GM12865 (cell line): Measurements from ENCODE around the gene TSC1.

Experiments used
- DNase-seq: peaks from one replicate; pipeline ENCODE4 v3.0.0; 2010; ENCODE audit warnings: low read depth
- H3K4me3 ChIP-seq: 2 replicates; pipeline ENCODE4 v1.5.1; 2011; ENCODE audit warnings: mild to moderate bottlenecking, low read depth, low read length, control low read depth
- TF ChIP-seq, protein P1 (sequence below): IDR thresholded peaks from 2 replicates; pipeline ENCODE4 v1.5.1; 2011; ENCODE audit warnings: low read length, control low read depth, low read depth, inconsistent platforms; ENCODE audit not compliant: insufficient read depth; ENCODE audit errors: missing control alignments

Gene TSC1

DNA sequence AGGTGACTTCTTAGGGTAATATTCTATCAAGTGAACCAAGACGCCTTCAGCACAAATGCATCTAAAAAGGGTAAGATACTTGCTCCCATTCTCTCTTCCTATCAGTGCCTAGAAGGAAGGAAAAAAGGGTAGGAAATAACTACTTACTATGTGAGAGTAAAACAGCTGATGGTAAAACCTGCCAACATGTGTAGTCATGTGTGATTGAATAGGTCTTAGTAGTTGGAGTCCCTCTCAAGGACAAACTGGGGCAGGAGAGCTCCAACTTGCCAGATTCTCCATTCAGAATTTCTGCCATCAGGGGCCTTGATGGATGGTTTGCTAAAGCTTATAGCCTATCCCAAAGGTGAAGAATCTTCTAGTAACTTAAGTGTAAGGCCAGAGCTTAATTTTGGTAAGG lies 5.2 kb downstream of the TSC1 start:
- TF ChIP-seq, protein P1, sequence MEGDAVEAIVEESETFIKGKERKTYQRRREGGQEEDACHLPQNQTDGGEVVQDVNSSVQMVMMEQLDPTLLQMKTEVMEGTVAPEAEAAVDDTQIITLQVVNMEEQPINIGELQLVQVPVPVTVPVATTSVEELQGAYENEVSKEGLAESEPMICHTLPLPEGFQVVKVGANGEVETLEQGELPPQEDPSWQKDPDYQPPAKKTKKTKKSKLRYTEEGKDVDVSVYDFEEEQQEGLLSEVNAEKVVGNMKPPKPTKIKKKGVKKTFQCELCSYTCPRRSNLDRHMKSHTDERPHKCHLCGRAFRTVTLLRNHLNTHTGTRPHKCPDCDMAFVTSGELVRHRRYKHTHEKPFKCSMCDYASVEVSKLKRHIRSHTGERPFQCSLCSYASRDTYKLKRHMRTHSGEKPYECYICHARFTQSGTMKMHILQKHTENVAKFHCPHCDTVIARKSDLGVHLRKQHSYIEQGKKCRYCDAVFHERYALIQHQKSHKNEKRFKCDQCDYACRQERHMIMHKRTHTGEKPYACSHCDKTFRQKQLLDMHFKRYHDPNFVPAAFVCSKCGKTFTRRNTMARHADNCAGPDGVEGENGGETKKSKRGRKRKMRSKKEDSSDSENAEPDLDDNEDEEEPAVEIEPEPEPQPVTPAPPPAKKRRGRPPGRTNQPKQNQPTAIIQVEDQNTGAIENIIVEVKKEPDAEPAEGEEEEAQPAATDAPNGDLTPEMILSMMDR = no peak
- no peak for DNase-seq

DNA sequence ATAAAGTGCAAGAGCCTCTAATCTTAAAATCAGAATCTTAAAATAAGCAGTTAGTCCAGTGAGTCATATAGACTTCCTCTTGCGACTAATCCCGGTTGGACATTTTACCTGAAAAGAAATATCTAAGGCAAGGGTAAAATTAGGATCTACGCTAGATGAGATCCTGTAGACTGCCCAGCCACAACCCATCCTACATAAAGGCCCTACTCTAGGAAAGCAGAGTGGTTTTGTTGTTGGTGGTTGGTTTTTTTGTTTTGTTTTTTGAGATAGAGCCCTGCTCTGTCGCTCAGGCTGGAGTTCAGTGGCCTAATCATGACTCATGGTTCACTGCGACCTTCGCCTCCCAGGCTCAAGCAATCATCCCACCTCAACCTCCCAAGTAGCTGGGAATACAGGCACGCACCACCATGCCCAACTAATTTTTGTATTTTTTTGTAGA lies 6.9 kb downstream of the TSC1 start:
- DNase-seq = no peak
- no peak overlapping the region for H3K4me3 ChIP-seq
- TF ChIP-seq, protein P1 = no peak

More for the DNA sequence above, 5.2 kb downstream of the TSC1 start:
- H3K4me3 ChIP-seq = no peak overlapping the region

DNA sequence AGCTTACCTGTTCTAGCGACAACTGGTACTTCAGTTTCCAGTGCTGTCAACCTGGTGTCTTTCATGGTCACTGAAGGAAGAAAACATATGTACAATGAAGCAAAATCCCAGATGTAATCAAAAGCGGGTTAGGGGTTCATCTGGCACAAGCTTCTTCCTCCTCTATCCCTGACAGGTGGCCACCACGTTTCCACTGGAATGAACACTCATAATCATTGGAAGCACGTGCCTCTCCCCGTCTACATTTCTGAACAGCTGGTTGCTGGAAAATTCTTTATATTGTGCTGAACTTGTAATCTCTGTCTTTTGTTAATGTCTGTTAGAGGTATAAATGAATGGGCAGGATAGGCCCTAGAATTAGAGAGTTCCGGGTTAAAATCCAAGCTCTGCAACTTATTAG lies 9.4 kb downstream of the TSC1 start:
- no peak for DNase-seq
- TF ChIP-seq, protein P1 = no peak
- H3K4me3 ChIP-seq = no peak overlapping the region

DNA sequence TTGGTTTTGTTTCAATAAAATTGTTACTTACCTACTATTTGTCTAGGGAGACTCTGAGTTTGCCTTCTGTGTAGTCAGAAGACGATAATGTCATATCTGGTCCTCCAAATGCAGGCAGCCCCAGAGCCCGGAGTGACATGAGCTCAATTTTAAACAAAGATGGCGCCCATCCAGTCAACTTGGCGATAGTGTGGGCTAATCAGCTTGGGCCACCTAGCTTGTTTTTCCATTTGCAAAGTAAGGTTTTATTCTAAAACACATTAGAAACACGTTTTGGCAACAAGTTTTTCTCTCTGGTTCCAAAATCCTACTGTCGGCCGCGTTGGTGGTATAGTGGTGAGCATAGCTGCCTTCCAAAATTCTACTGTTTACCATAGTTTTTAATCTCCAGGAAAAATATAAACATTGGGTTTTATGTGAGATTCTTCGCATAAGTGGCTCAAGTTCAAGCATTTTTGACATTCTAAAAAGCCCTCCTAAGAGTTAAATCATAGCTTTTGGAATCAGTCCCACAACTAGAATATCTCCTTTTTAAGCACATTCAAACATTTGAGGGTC lies 13.2 kb downstream of the TSC1 start:
- H3K4me3 ChIP-seq = no peak overlapping the region
- DNase-seq = no peak
- TF ChIP-seq, protein P1 = no peak

DNA sequence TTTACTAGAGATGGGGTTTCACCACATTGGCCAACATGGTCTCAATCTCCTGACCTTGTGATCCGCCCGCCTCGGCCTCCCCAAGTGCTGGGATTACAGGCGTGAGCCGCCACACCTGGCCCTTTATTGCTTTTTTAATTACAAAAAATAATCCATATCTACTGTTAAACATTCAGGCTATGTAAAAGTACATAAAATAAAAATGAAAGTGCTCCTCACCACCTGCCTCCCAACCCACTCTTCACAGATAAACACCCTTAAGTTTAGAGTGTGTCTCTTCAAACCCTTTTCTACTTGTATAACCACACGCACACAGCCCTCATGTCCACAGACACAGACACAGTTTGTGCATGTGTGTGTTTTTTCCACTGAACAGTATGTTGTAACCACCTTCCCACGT lies 16.7 kb downstream of the TSC1 start:
- no peak overlapping the region for H3K4me3 ChIP-seq
- no peak for DNase-seq
- TF ChIP-seq, protein P1 = no peak

DNA sequence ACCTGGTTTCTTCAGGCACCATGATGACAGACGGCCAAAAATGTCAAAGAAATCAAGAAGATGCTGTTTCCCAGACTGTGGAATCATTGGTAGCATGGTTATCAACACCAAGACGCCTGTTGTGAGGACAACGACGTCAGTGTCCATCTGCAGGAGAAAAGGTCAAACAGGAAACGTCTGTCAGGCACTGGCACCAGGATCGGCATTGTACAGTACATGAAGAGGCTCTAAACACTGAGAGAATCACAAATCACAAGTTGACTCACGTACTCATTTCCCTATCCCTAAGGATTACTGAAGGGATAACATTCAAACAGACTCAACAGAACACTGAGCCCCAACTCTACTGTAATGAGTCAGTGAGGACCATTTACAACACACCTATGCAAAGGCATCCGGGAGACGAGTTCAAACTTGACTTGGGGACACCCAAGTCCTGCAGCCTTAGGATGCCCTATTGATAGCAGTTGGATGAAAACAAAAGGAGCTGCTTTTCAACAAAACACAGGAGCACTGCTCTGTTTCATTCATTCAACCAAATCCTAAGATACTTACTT lies 21.0 kb downstream of the TSC1 start:
- H3K4me3 ChIP-seq = no peak overlapping the region
- no peak for DNase-seq
- TF ChIP-seq, protein P1 = no peak
